ENCODE data around the gene TRPM3.

GRCh38 chr9:71001780-71002386 is 119.5 kb downstream of the TRPM3 start:
- no peak for TF ChIP-seq YY1 (IDR thresholded peaks at IDR 0.05; ENCODE audit: insufficient read depth, insufficient read length)
- TF ChIP-seq ZNF274 (IDR thresholded peaks at IDR 0.05; ENCODE audit: low read depth, low read length), result no peak

Measured in NT2/D1 (cell line).